ENCODE measurements around the gene WDTC1.

WDTC1 gene

DNA sequence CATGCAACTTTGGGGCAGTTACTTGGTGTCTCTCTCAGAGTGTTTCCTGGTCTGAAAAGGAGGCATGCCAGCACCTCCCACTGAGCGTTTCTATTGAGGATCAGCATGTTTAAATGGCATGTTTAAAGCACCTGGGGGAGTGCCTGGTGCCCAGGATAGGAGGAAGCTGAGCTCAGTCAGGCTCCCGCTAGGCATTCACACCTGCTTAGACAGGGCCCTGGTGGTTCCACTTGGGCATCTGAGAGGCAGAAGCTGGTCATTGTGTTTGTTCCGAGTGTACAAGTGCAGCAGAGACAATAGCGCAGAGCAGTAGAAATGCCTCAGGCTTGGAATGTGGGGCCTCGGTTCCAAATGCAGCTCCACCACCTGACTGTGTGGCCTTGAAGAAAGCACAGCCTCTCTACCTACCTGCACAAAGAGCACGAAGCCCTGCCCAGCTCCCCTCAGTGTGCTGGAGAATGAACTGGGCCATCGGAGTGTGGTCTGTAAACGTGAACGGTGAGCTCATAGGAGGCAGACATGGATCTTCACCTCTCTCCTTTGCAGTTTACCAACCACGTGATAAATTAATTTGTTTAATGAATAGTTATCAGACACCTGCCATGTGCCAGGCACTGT, 67.3 kb downstream of the WDTC1 start:
- Histone ChIP-seq H3K79me2 (ENCODE audit: insufficient read depth, low read length) (no peaks in the 10 kb centered on the region), H3K4me2 (ENCODE audit: low read length) (no peak overlapping the region), H3F3A (ENCODE audit: insufficient read depth, low read length) (no peaks in the 10 kb centered on the region), H3K36me3 (ENCODE audit: insufficient read depth, low read length) (peaks cover 18% of the 10 kb centered on the region; the same call in 1 of the 2 replicates), H3K9me3 (ENCODE audit: low read length) (no peaks in the 10 kb centered on the region), H2AFZ (ENCODE audit: low read length) (no peak overlapping the region), H3K27ac (ENCODE audit: low read depth, low read length, poor library complexity, severe bottlenecking) (no peak overlapping the region), H4K20me1 (ENCODE audit: insufficient read depth, low read length) (no peaks in the 10 kb centered on the region), H3K9ac (ENCODE audit: low read length) (no peak overlapping the region), H3K4me1 (ENCODE audit: insufficient read depth, low read length, severe bottlenecking) (no peaks in the 10 kb centered on the region), H3K27me3 (ENCODE audit: insufficient read depth, low read length) (no peaks in the 10 kb centered on the region), H3K9me2 (ENCODE audit: low read depth, low read length) (no peaks in the 10 kb centered on the region), H3K4me3 (ENCODE audit: low read depth, low read length, poor library complexity, severe bottlenecking) (no peak overlapping the region)
- TF ChIP-seq, protein P1, sequence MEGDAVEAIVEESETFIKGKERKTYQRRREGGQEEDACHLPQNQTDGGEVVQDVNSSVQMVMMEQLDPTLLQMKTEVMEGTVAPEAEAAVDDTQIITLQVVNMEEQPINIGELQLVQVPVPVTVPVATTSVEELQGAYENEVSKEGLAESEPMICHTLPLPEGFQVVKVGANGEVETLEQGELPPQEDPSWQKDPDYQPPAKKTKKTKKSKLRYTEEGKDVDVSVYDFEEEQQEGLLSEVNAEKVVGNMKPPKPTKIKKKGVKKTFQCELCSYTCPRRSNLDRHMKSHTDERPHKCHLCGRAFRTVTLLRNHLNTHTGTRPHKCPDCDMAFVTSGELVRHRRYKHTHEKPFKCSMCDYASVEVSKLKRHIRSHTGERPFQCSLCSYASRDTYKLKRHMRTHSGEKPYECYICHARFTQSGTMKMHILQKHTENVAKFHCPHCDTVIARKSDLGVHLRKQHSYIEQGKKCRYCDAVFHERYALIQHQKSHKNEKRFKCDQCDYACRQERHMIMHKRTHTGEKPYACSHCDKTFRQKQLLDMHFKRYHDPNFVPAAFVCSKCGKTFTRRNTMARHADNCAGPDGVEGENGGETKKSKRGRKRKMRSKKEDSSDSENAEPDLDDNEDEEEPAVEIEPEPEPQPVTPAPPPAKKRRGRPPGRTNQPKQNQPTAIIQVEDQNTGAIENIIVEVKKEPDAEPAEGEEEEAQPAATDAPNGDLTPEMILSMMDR (IDR thresholded peaks at IDR 0.05; ENCODE audit: low read length): no peak
- TF ChIP-seq EZH2 (IDR thresholded peaks at IDR 0.05; ENCODE audit: borderline replicate concordance, low read length): no peak

DNA sequence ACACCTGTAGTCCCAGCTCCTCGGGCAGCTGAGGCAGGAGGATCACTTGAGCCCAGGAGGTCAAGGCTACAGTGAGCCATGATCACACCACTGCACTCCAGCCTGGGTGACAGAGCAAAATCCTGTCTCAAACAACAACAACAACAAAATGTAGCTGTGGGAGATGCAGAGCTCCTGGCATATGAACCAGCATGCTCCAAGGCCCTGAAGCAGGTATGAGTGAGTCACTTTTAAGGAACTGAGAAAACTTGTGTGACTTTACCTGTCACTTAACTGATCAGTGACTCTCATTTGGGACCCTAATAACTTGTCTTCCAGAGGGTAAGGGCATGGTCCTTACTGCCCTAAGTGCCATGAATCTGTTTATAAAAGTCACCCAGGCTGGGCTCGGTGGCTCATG, 68.2 kb downstream of the WDTC1 start:
- no peak overlapping the region for H3K4me2 ChIP-seq (ENCODE audit: low read length)
- H3K36me3 ChIP-seq (ENCODE audit: insufficient read depth, low read length): peaks cover 9% of the 10 kb centered on the region; the same call in 1 of the 2 replicates
- no peaks in the 10 kb centered on the region for H3K4me1 ChIP-seq (ENCODE audit: insufficient read depth, low read length, severe bottlenecking)
- no peaks in the 10 kb centered on the region for H3F3A ChIP-seq (ENCODE audit: insufficient read depth, low read length)
- no peaks in the 10 kb centered on the region for H4K20me1 ChIP-seq (ENCODE audit: insufficient read depth, low read length)
- H3K9ac ChIP-seq (ENCODE audit: low read length): no peak overlapping the region
- H3K27me3 ChIP-seq (ENCODE audit: insufficient read depth, low read length): no peaks in the 10 kb centered on the region
- no peak overlapping the region for H3K4me3 ChIP-seq (ENCODE audit: low read depth, low read length, poor library complexity, severe bottlenecking)
- H3K9me3 ChIP-seq (ENCODE audit: low read length): no peaks in the 10 kb centered on the region
- TF ChIP-seq EZH2 (IDR thresholded peaks at IDR 0.05; ENCODE audit: borderline replicate concordance, low read length): no peak
- TF ChIP-seq, protein P1 (IDR thresholded peaks at IDR 0.05; ENCODE audit: low read length): no peak
- H3K27ac ChIP-seq (ENCODE audit: low read depth, low read length, poor library complexity, severe bottlenecking): no peak overlapping the region
- H3K79me2 ChIP-seq (ENCODE audit: insufficient read depth, low read length): no peaks in the 10 kb centered on the region
- no peaks in the 10 kb centered on the region for H3K9me2 ChIP-seq (ENCODE audit: low read depth, low read length)
- H2AFZ ChIP-seq (ENCODE audit: low read length): no peak overlapping the region

DNA sequence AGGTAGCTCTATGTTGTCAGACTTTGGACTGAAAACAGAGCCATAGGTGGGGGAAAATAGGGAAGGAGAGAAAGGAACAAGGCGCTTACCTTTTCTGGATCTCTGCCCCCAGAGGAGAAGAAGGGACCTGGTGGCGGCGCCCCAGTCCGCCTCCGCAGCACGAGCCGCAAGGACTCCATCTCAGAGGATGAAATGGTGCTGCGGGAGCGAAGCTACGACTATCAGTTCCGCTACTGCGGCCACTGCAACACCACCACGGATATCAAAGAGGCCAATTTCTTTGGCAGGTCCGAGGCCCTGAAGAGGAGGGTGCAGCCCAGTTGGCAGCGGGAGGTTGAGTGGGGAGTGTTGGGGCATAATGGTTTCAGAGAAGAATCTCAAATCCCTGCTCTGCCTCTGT, 69.1 kb downstream of the WDTC1 start:
- Histone ChIP-seq H3K4me2 (ENCODE audit: low read length) (no peak overlapping the region), H3K4me3 (ENCODE audit: low read depth, low read length, poor library complexity, severe bottlenecking) (no peak overlapping the region), H3K79me2 (ENCODE audit: insufficient read depth, low read length) (no peaks in the 10 kb centered on the region), H2AFZ (ENCODE audit: low read length) (no peak overlapping the region), H3K4me1 (ENCODE audit: insufficient read depth, low read length, severe bottlenecking) (no peaks in the 10 kb centered on the region), H3K36me3 (ENCODE audit: insufficient read depth, low read length) (peaks cover 8% of the 10 kb centered on the region; the same call in 1 of the 2 replicates), H3K9me3 (ENCODE audit: low read length) (no peaks in the 10 kb centered on the region), H3F3A (ENCODE audit: insufficient read depth, low read length) (no peaks in the 10 kb centered on the region), H4K20me1 (ENCODE audit: insufficient read depth, low read length) (no peaks in the 10 kb centered on the region), H3K27ac (ENCODE audit: low read depth, low read length, poor library complexity, severe bottlenecking) (no peak overlapping the region), H3K9ac (ENCODE audit: low read length) (no peak overlapping the region), H3K27me3 (ENCODE audit: insufficient read depth, low read length) (no peaks in the 10 kb centered on the region), H3K9me2 (ENCODE audit: low read depth, low read length) (no peaks in the 10 kb centered on the region)
- TF ChIP-seq EZH2 (IDR thresholded peaks at IDR 0.05; ENCODE audit: borderline replicate concordance, low read length): no peak
- TF ChIP-seq, protein P1 (IDR thresholded peaks at IDR 0.05; ENCODE audit: low read length): no peak
